GM13977 (cell line): ENCODE results near the gene CPT2.

ENCODE experiments used
- DNase-seq: peaks from one replicate; pipeline ENCODE4 v3.0.0; 2012; ENCODE audit warnings: low spot score
- CTCF ChIP-seq: IDR thresholded peaks from 2 replicates; pipeline ENCODE4 v1.5.1; 2012; ENCODE audit warnings: mild to moderate bottlenecking, control low read depth; ENCODE audit not compliant: insufficient read depth; ENCODE audit errors: extremely low read depth, missing control alignments
- in situ Hi-C: fragments of 300-500 bp; cut with MboI; formaldehyde crosslinking; loops from one replicate; pipeline ENCODE4 v1.12.0; 2022; ENCODE audit warnings: low sequenced_read_pairs, low pct_unique_long_range_greater_than_20kb, mixed read lengths, inconsistent platforms; ENCODE audit not compliant: unreplicated experiment

CPT2 gene

GRCh38 chr1:53246261-53247134 is 49.9 kb downstream of the CPT2 start:
- no peak for DNase-seq
- in situ Hi-C loops, result no loop called here
- TF ChIP-seq CTCF, result no peak

- no peak for TF ChIP-seq CTCF
- DNase-seq, result no peak
- in situ Hi-C loops, result no loop called here
Measured at GRCh38 chr1:53249706-53250105, 53.1 kb downstream of the CPT2 start.

- DNase-seq, result no peak
- in situ Hi-C loops, result no loop called here
- TF ChIP-seq CTCF, result no peak
Measured at GRCh38 chr1:53250325-53250724, 53.7 kb downstream of the CPT2 start.

GRCh38 chr1:53254011-53254640 is 57.5 kb downstream of the CPT2 start:
- no peak for DNase-seq
- TF ChIP-seq CTCF, result no peak
- in situ Hi-C loops, result no loop called here

GRCh38 chr1:53255031-53255430 is 58.4 kb downstream of the CPT2 start:
- DNase-seq, result no peak
- in situ Hi-C loops, result no loop called here
- no peak for TF ChIP-seq CTCF

- in situ Hi-C loops, result no loop called here
Measured at GRCh38 chr1:53256511-53257453, 60.2 kb downstream of the CPT2 start.

More at GRCh38 chr1:53256511-53257453, 60.2 kb downstream of the CPT2 start:
- no peak for DNase-seq
- no peak for TF ChIP-seq CTCF
